ENCODE measurements around the gene SPI1. TPM values are rescaled to one million over a fixed set of nuclear protein-coding genes. Genes with fewer than 3 reads are reported as not detected.

Gene SPI1
- total and polyA plus RNA-seq, 2 donors (not counting 3 experiments of a cell fraction or from before 2014, with no cell fraction given): not detected

DNA sequence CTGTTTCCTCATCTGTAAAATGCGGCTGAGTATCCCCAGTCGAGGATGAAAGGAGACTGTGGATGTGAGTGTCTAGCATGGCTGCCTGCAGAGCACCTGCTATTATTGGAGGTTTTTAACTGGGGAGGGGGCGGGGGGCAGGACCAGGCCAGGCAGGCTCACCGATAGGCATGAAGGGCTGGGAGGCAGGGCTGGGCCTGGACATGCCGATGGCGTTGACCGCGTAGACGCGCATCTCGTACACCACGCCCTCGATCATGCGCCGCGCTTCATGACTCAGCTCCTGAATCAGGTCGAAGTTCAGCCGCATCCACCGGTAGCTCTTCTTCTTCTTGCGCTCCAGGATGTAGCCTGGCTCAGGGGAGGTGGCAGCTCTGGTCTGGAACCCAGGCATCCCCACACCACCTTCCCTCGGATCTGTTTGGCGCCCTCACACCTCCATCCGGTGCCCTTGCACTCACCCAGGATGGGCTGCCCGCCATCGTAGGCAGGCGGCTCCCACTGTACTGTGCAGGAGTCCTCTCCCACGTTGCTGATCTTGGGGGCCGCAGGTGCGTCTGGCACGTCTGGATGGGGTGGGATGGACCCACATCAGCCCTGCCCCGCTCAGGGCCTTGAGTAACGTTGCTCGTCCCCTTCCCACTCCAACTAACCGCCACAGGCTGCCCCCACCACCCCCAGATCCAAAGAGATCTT is 41.0 kb downstream of the SPI1 start:
- no peaks in the 10 kb centered on the region for H3K4me1 ChIP-seq (ENCODE audit: control insufficient read depth, extremely low read depth, insufficient read depth, low read length)
- DNase-seq (ENCODE audit: low read depth, low spot score): no peak
- CTCF ChIA-PET: interaction anchor here (1.1 kb wide), 1 partner anchor 18 kb away, joined by 3 read pairs; no protein-coding TSS in a partner anchor
- no peaks in the 10 kb centered on the region for H4K20me1 ChIP-seq (replicated peaks; ENCODE audit: control insufficient read depth, extremely low read depth, insufficient read depth, low read length)
- no peaks in the 10 kb centered on the region for H3K36me3 ChIP-seq (ENCODE audit: control insufficient read depth in 2 of 2, extremely low read depth in 1 of 2, insufficient read depth in 2 of 2, low read length in 2 of 2)
- BruUV-seq (replicated peaks): no TSS peak
- H3K9me3 ChIP-seq (replicated peaks; ENCODE audit: control insufficient read depth, insufficient read depth, low read length): no peaks in the 10 kb centered on the region
- no peak overlapping the region for H3K9ac ChIP-seq (replicated peaks; ENCODE audit: extremely low read depth, insufficient read depth, low read length)
- TF ChIP-seq, protein P1, sequence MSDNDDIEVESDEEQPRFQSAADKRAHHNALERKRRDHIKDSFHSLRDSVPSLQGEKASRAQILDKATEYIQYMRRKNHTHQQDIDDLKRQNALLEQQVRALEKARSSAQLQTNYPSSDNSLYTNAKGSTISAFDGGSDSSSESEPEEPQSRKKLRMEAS (IDR thresholded peaks at IDR 0.05; ENCODE audit: insufficient read depth, insufficient read length): no peak
- TF ChIP-seq POLR2AphosphoS5 (IDR thresholded peaks at IDR 0.05; ENCODE audit: insufficient read depth, low read depth, low read length): no peak
- no peak for TF ChIP-seq POLR2A (IDR thresholded peaks at IDR 0.05; ENCODE audit: low read depth, low read length)
- TF ChIP-seq, protein P2, sequence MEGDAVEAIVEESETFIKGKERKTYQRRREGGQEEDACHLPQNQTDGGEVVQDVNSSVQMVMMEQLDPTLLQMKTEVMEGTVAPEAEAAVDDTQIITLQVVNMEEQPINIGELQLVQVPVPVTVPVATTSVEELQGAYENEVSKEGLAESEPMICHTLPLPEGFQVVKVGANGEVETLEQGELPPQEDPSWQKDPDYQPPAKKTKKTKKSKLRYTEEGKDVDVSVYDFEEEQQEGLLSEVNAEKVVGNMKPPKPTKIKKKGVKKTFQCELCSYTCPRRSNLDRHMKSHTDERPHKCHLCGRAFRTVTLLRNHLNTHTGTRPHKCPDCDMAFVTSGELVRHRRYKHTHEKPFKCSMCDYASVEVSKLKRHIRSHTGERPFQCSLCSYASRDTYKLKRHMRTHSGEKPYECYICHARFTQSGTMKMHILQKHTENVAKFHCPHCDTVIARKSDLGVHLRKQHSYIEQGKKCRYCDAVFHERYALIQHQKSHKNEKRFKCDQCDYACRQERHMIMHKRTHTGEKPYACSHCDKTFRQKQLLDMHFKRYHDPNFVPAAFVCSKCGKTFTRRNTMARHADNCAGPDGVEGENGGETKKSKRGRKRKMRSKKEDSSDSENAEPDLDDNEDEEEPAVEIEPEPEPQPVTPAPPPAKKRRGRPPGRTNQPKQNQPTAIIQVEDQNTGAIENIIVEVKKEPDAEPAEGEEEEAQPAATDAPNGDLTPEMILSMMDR (IDR thresholded peaks at IDR 0.05; ENCODE audit: extremely low read depth in 1 of 2, insufficient read depth in 1 of 2, low read depth in 1 of 2, low read length in 2 of 2): no peak
- TF ChIP-seq MYC (IDR thresholded peaks at IDR 0.05; ENCODE audit: low read depth, low read length): no peak
- TF ChIP-seq GATA2 (IDR thresholded peaks at IDR 0.05; ENCODE audit: insufficient read depth, insufficient read length, low read depth, low read length): no peak
- no peak for TF ChIP-seq JUN (IDR thresholded peaks at IDR 0.05; ENCODE audit: borderline replicate concordance, insufficient read depth, insufficient read length, low read depth)
- no peak for TF ChIP-seq EZH2 (IDR thresholded peaks at IDR 0.05; ENCODE audit: borderline replicate concordance, low read depth, low read length, severe bottlenecking)
- no peak for TF ChIP-seq FOS (IDR thresholded peaks at IDR 0.05; ENCODE audit: borderline replicate concordance, insufficient read depth, low read length)
- no peaks in the 10 kb centered on the region for H3K9me1 ChIP-seq (replicated peaks; ENCODE audit: control insufficient read depth, extremely low read depth, insufficient read depth, low read length)
- intact Hi-C loops (cut with micrococcal nuclease): no loop called here
- no peaks in the 10 kb centered on the region for H3K79me2 ChIP-seq (ENCODE audit: control insufficient read depth, insufficient read depth, low read length)
- dilution Hi-C loops (cut with MboI; ENCODE audit: extremely low pct_ligation_motif_present, low sequenced_read_pairs): no loop called here
- FAIRE-seq: no peak
- POLR2A ChIA-PET: no interaction called here
- no peak overlapping the region for H2AFZ ChIP-seq (ENCODE audit: low read depth, low read length)
- H3K4me3 ChIP-seq (replicated peaks in 1 of 3; ENCODE audit: insufficient read depth in 1 of 3, low read depth in 1 of 3, low read length in 3 of 3): no peak overlapping the region
- H3K4me2 ChIP-seq (ENCODE audit: insufficient read depth, low read length): no peak overlapping the region
- no peak overlapping the region for H3K27ac ChIP-seq (ENCODE audit: insufficient read depth, low read depth, low read length)
- no peaks in the 10 kb centered on the region for H3K27me3 ChIP-seq (ENCODE audit: control insufficient read depth in 2 of 2, insufficient read depth in 2 of 2, low read length in 2 of 2)
